Measurements from ENCODE around the gene PALM.
A peak's percentile ranks its signal among the peaks of the same experiment; 100 is the strongest.
"Not testable (repeated sequence)": the region's sequence is repeated elsewhere in the genome, so short reads cannot be mapped to it uniquely, and the experiment has no call there.

Gene PALM

DNA sequence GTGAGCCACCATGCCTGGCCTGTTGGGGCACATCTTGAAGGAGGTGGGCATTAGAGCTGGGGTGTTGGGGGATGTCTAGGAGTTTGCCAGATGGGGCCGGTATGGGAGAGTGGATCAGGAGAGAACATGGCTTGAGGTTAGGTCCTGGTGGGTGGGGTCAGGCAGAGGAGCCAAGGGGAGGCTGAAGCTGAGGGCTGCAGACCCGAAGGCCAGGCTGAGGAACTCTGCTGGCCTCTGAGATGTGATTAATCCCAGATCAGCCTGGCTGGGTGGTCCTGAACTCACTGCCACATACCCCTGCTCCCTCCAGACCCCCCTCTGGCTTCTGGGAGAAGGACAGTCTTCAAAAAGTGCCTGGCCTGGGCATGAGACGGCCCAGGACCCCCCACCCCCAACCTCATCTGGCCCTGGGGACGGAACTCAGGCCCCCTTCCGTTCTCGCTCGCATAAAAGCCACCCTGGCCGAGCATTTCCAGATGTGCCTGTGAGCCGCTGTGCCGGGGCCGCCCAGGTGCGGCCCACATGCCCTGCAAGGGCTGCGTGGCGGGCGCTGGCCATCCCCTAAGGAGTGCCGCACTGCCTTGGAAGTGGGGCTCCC, 29.8 kb upstream of the PALM start:
- no peak for DNase-seq

DNA sequence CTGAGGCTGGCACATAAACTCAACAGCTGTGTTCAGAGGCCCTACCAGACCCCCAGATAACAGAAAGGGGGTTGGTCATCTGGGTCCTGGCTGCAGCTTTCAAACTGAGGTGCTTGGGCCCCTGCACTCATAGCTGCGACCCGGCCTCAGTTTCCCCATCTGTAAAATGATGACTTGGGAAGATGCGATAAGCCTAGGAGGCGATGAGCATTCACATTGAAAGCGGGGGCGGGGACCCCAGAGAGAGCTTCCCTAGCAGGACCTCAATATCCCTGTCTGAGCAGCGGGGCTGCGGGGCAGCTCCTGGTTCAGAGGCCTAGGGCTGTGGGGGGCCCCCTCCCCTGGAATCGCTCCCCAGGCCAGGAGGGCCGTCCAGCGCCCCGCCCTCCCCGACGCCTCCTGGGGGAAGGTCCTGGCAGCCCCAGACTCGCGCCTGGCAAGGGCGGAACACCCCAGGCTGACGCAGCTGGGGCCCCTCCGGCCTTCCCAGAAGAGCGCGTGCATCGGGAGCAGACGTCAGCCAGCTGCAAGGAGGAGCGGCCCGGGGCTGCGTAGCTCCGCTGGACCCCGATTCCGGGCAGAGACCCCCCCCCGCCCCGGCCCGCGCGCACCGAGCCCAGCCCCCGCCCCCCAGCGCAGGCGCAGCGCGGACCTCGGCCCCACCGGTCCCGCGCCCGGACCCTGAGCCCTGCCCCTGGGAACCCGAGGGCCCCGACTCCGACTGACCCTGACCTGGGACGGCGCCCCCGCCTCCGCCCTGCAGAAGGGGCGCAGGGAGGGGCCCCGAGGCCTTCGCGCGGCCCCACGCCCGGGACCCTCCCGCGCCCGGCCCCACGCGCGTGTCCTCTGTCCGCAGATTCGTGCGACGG, 29.1 kb upstream of the PALM start:
- peak; percentile 76 for DNase-seq

DNA sequence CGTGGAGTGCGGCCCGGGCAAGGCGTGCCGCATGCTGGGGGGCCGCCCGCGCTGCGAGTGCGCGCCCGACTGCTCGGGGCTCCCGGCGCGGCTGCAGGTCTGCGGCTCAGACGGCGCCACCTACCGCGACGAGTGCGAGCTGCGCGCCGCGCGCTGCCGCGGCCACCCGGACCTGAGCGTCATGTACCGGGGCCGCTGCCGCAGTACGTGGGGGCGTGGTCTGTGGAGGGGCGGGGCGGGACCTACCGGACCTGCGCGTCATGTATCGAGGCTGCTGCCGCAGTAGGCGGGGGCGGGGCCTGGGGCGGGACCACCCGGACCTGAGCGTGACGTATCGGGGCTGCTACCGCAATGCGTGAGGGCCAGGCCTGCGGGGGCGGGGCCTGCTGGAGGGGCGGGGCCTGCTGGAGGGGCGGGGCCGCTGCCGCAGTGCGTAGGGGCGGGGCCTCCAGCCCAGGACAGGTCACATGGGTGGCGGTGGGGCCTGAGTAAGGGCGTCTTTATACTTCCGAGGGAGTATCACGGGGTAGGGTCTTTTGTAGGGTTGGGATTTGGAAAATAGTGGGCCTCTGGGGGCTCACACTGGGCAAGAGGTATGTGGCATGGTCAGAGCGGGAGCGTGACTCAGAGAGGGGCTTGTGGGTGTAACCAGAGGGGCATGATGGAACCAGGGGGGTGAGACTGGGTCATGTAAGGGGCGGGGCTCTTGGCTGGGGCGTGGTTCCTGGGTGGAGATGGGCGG, 28.3 kb upstream of the PALM start:
- peak; percentile 98 for DNase-seq

DNA sequence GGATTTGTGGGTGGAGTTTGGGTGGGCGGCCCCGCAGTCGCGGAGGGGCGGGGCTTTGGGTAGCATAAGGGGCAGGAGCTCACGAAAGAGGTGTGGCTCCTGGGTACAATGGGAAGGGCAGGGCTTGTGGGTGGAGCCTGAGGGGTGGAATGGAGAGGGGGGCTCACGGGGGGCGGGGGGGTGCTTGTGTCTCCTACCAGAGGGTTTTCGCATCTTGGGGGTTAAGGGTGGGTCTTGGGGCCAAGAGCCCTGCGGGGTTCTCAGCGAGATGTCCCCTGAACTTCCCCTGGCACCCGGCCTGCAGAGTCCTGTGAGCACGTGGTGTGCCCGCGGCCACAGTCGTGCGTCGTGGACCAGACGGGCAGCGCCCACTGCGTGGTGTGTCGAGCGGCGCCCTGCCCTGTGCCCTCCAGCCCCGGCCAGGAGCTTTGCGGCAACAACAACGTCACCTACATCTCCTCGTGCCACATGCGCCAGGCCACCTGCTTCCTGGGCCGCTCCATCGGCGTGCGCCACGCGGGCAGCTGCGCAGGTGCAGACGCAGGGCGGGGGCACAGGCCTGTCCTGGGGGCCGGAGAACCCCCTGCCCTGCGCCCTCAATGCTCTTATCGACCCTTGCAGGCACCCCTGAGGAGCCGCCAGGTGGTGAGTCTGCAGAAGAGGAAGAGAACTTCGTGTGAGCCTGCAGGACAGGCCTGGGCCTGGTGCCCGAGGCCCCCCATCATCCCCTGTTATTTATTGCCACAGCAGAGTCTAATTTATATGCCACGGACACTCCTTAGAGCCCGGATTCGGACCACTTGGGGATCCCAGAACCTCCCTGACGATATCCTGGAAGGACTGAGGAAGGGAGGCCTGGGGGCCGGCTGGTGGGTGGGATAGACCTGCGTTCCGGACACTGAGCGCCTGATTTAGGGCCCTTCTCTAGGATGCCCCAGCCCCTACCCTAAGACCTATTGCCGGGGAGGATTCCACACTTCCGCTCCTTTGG, 27.4 kb upstream of the PALM start:
- no peak for DNase-seq

DNA sequence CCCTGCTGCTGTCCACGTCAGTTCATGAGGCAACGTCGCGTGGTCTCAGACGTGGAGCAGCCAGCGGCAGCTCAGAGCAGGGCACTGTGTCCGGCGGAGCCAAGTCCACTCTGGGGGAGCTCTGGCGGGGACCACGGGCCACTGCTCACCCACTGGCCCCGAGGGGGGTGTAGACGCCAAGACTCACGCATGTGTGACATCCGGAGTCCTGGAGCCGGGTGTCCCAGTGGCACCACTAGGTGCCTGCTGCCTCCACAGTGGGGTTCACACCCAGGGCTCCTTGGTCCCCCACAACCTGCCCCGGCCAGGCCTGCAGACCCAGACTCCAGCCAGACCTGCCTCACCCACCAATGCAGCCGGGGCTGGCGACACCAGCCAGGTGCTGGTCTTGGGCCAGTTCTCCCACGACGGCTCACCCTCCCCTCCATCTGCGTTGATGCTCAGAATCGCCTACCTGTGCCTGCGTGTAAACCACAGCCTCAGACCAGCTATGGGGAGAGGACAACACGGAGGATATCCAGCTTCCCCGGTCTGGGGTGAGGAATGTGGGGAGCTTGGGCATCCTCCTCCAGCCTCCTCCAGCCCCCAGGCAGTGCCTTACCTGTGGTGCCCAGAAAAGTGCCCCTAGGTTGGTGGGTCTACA, 25.9 kb upstream of the PALM start:
- no peak for DNase-seq

DNA sequence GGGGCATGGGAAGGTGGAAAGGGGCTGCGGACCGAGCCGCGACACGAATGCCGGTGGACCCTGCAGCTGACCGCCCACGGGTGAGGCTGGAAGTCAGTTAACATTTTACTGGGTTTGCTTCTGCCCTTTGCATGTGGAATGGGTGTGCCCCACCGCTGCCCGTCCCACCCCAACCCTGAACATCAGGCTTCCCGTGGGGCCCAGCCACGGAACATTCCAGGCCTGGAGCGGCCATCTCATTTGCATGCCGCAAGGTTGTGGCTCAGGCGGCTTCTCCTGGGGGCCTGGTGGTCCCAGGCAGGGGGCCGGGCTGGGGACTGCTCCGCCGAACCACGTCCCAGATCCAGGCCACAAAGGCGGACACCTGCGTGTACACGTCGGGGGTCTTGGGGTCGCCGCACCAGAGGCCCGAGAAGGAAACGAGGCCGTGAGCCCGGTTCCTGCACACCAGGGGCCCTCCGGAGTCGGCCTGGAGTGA, 23.2 kb upstream of the PALM start:
- DNase-seq, result no peak

DNA sequence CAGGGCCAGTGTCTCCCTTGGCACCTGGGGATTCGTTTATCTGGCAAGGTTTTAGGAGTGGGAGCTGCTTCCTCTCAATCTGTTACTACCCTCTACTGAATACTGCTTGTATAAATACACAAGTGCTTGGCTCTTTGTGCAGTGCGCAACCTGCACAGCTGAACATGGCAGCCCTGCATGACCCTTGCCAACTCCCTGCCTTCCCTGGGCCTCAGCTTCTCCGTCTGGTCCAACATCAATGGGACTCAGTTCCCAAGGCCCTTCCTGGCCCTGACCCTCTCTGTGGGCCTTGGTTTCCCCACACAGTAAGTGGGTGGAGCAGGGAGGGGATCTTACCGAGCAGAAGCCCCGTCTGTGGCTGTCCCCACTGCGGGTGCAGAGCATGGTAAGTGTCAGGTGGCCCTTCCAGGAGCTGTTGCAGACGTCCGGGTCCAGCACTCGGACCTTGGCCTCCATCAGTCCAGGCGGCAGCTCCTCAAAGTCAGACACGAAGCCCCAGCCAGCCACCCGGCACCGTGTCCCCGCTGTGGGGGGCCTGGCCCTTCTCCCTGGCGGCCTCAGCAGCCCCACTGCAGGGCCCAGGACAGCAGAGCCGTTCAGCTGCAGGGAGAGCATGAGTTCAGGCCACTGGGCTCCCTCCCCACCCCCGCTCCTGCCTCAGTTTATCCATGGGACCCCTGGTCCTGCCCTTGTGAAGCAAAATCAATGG, 22.0 kb upstream of the PALM start:
- DNase-seq, result no peak

DNA sequence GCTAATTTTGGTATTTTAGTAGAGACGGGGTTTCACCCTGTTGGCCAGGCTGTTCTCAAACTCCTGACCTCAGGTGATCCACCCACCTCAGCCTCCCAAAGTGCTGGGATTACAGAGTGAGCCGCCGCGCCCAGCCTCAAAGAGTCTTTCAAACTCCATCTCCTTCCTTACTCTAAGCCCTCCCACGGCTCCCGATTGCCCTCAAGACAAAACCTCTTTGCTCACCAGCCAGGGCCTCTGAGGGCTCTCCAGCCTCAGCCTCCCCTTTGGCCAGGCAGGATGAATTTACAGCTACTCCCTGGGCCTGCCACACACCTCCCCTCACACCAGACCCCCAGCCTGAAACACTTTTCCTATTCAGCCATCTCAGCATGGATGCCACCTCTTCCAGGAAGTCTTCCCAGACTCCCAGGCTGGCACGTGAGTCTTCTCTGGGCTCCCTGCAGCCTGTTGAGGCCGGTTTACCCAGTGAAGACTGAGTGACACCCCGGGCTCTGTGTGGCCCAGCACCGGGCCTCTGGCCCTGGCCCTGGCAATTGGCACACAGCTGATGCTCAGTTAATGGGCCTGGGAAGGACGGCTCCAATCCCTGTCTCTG, 21.1 kb upstream of the PALM start:
- DNase-seq, result no peak

DNA sequence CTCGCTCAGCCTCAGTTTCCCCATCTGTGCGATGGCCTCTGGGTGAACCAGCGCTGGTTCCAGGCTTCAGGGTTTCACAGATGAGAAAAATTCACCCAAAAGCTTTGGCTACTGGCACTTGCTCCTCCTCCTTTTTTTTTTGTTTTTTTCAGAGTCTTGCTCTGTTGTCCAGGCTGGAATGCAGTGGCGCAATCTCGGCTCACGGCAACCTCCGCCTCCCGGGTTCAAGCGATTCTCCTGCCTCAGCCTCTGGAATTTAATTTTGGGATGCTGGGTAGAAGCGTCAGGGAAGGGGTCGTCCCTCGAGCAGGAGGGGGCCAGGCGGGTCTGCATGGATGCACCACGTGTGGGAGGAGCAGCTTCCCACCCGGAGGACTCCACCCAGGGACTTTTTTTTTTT, 20.5 kb upstream of the PALM start:
- DNase-seq, result no peak

DNA sequence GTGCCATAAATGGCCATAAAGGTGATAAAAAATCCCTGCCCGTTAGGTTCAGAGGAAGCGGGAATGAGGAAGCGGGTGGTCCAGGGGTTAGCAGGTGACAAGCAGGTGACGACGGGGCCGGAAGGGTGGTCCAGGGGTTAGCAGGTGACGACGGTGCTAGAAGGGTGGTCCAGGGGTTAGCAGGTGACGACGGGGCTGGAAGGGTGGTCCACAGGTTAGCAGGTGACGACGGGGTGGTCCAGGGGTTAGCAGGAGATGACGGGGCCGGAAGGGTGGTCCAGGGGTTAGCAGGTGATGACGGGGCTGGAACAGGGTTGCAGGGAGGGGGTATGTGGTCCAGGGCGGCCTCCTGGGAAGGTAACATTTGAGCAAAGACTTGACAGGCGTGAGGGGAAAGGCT, 19.7 kb upstream of the PALM start:
- no peak for DNase-seq

DNA sequence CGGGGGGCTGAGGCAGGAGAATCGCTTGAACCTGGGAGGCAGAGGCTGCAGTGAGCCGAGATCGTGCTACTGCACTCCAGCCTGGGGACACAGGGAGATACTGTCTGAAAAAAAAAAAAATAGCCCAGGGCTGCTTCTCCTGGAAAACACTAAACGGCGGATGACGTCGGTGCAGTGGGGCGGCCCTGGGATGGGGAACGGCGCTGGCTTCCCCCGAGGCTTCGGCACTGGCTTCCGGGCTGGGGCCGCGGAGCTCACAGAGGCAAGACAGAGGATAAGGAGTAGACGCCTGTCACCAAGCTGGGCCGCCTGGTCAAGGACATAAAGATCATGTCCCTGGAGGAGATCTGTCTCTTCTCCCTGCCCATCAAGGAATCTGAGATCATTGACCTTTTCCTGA, 18.5 kb upstream of the PALM start:
- DNase-seq, result no peak

DNA sequence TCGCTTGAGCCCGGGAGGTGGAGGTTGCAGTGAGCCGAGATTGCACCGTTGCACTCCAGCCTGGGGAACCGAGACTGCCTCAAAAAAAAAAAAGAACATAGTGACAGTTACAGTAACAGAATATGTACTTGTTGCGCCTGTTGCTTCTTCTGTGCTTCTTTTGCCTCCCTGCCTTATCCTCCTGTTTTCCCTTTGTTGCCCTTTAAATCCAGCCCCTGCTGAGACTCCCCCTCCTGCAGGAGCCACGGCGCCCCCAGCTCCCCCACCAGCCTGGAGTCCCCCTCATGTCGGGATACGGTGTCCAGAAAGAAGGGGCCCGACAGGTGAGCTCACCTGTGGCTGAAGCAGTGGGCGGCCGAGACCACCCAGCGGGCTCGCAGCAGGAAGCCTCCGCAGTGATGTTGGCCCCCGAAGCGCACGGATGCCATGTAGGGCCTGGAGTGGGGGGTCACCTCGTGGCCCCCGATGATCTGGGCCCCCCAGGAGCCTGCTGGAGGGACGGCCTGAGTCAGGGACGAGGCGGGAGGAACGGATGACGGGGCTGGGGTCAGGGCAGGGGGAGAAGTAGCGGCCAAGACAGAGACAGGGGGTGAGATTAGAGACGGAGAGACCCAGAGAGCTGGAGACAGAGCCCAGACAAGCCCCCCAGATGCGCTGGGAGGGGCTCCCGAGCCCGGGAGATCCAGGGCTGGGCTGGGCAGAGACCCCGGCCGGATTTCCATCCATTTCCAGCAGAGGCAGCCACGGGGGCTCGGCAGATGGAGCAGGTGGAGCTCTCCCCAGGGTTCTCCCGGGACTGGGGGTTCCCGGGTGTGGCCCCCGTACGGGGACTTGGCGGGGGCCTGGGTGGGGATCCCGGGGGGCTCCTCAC, 14.0 kb upstream of the PALM start:
- DNase-seq, result no peak

DNA sequence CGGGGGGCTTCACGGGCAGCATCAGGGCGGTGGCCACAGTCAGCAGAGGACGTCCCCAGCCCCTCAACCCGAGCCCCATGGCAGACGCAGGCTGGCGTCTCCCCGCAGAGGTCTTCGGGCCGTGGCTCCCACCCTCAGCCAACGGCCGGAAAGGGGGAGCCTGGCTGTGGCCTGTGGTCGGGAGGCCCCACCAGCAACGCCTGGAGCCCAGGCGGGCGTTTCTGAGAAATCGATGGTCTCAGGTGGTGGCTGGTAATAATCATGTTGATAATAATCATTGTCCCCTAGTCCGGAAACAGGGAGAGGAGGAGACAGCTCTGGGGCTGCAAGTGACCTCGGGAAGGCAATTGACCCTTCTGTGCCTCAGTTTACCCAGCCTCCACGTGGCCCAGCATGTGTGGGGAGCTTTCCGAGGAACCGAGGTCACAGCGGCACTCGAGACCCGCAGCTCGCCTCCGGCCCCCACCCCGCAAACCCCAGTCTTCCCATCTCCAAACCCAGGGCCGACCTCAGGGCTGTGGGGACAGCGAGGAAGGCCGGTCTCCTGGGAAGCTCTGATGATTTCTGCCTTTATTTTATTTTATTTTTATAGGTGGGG, 13.3 kb upstream of the PALM start, which contains the start of gene PRSS57:
TSS of gene PRSS57 (minus strand) at position 101 of the 598 bp plus-strand sequence. CDS start at position 79, 22 bp downstream.
- DNase-seq, result no peak

DNA sequence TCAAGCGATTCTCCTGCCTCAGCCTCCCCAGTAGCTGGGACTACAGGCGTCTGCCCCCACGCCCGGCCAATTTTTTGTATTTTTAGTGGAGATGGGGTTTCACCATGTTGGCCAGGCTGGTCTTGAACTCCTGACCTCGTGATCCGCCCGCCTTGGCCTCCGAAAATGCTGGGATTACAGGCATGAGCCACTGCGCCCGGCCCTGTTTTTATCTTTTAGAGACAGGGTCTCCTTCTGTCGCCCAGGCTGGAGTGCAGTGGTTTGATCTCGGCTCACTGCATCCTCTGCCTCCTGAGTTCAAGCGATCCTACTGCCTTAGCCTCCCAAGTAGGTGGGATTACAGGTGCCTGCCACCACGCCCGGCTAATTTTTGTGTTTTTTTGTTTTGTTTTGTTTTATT, 10.2 kb upstream of the PALM start:
- DNase-seq, result not testable (repeated sequence)

DNA sequence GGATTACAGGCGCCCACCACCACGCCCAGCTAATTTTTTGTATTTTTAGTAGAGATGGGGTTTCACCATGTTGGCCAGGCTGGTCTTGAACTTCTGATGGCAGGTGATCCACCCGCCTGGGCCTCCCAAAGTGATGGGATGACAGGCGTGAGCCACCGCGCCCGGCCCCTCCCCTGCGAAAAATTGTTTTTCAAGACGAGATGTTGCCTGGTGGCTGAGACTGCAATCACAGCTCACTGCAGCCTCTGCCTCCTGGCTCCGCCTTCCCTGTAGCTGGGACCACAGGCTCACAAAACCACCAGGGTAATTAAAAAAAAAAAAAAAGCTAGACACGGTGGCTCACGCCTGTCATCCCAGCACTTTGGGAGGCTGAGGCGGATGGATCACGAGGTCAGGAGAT, 8.8 kb upstream of the PALM start:
- not testable (repeated sequence) for DNase-seq

DNA sequence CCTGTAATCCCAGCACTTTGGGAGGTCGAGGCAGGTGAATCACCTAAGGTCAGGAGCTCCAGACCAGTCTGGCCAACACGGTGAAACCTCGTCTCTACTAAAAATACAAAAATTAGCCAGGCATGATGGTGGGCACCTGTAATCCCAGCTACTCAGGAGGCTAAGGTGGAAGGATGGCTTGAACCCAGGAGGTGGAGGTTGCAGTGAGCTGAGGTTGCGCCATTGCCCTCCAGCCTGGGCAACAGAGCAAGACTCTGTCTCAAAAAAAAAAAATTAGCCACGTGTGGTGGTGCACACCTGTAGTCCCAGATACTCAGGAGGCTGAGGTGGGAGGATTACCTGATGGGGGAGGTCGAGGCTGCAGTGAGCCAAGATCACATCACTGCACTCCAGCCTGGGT, 5.9 kb upstream of the PALM start:
- not testable (repeated sequence) for DNase-seq

DNA sequence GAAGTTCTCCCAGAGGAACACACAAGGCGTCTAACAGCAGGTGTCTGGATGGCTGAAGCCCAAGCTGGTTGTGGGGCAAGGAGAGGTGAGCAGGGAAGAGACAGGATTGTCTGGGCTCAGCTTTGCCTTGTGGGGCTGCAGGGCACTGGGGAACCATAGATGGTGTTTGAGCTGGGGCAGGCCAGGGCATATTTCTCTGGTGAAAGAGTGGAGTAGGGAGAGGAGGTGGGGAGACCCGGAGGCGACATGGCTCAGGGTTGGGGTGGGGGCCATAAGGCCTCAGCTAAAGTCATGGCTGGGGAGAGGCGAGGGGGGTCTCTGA, 5.4 kb upstream of the PALM start:
- DNase-seq, result no peak

DNA sequence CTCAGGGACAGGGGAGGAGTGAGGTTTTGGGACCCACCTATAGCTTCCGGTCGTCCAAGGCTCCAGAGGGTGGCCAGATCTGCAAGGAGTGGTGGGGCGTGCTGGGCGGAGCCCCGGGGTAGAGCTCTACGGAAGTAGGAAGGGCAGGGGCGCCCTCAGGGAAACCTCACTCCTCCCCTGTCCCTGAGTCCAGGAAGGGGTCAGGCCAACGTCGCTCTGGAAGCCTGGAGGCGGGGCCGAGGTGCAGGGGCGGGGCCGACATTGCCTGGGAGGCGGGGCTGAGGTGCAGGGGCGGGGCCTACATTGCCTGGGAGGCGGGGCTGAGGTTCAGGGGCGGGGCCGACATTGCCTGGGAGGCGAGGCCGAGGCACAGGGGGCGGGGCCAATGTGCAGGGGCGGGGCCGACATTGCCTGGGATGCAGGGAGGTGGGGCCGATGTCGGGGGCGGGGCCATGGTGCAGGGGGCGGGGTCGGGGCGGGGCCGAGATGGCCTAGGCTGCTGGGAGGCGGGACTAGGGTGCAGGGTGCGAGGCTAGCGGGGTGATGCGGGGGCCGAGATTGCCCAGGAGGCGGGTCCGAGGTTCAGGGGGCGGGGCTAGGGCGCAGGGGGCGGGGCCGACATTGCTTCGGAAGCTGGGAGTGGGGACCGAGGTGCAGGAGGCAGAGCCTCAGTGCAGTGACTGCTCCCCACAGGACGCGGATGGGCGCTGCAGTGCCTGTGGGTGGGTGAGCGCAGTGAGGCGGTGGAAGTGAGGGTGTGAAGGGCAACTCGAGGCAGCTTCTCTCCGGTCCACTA, 4.9 kb upstream of the PALM start:
- no peak for DNase-seq

DNA sequence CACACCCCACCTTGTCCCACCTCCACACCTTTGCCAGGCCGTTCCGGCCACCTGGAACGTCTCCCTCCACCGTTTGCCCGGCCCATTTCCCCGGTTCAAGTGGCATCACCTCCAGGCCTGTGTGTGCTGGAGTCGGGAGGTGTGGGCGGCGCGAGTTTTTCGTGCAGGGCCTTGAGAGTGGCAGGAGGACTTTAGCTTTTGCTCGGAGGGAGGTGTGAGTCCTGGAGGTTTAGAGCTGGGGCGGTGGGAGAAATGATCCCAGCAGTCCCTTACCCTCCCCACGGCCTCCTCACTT, 4.3 kb upstream of the PALM start:
- no peak for DNase-seq
